Hepatic stellate cell (primary cell): ENCODE data around the gene HNF1B.
A peak's percentile ranks its signal among the peaks of the same experiment; 100 is the strongest.
"Not testable (repeated sequence)": the region's sequence is repeated elsewhere in the genome, so short reads cannot be mapped to it uniquely, and the experiment has no call there.

Experiments used
- DNase-seq: peaks from one replicate; pipeline ENCODE4 v3.0.0; 2011; ENCODE audit warnings: low spot score

The HNF1B gene

DNA sequence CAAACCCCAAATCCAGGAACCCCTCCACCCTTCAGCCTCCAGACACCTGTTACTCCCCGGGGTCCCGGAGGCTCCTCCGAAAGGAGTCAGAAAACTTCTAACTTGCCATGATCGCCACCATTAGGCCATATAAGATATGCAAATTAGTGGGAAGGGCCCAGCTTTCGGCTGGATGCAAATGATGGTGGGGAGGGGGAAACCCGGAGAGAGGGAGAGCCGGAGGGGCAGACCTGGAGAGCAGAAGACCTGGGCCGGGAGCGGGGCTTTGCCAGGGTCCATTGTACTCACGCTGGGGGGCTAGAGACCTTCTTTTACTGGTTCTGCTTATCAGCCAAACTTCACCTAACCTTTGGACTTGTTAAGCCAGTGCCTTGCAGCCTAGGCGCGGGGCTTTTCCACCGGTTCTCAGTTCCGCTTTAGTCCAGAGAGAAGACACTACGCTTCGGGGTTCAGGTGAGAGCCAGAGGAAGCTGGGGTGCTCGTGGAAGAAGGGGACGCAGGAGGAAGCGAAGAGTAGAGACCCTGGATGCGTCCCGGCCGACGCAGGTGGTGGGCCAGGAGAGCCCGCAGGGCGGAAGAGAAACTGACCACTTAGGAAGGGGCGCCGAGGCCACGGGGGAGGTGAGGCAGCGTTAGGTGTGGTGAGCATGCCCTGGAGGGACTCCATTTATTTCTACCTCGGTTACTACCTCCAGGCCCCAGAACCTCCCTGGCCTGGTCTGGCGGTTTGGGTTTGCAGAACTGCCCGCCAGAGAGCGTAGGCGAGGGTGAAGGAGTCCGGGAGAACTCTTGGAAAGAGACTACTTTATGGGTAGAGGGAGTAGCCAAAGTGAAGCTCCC is at the start of gene HNF1B:
HNF1B (minus strand) TSS at position 99 of the 840 bp plus-strand sequence. CDS start 175 bp downstream, outside the sequence.
- DNase-seq = no peak

- DNase-seq = peak; percentile 42
These were observed 47.9 kb upstream of the HNF1B start for GRCh38 chr17:37792787-37793186.

- DNase-seq = no peak
These were observed 46.9 kb upstream of the HNF1B start for GRCh38 chr17:37791447-37792399.

- DNase-seq = no peak
These were observed 45.1 kb upstream of the HNF1B start for GRCh38 chr17:37789771-37790541.

DNA sequence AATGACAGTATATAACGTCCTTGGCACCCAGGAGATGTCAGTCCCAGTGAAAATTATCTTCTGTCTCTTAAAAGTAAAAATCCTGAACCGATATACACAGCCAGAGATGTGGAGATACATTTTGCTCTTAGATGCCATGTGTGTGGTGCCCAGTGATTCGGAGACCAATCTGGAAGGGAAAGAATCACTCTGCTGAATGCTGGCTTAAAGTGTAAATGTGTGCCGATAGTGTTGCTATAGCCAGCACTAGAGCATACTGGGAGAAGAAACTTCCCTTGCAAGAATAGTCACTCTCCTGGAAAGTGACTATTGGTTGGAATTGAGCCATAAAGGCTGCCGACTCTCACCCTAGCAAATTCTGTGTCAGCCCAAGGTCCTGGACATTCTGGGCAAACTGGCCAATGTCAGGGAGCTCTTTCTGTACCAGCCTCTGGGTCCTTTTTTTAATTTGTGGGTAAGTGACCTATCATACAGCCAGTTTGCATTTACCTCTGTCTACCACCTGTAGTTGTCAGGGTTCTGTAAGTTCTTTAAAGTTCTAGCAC is 44.2 kb upstream of the HNF1B start:
- DNase-seq = no peak

GRCh38 chr17:37788526-37788925 is 43.7 kb upstream of the HNF1B start:
- DNase-seq = no peak

GRCh38 chr17:37787055-37787757 is 42.3 kb upstream of the HNF1B start:
- DNase-seq = no peak

DNA sequence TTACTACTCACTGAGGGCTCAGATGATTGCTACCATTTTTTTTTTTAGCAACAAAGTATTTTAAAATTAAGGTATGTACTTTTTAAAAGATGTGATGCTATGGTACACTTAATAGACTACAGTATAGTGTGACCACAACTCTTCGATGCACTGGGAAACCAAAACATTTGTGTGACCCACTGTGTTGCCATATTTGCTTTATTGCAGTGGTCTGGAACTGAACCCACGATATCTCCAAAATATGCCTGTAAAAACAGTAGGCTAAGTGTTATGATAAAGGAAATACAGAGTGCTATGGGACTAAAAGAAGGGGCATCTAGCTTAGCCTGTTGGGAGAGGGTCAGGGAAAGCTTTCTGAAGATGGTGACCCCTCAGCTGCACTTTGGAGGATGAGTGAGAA is 41.6 kb upstream of the HNF1B start:
- DNase-seq = no peak

DNA sequence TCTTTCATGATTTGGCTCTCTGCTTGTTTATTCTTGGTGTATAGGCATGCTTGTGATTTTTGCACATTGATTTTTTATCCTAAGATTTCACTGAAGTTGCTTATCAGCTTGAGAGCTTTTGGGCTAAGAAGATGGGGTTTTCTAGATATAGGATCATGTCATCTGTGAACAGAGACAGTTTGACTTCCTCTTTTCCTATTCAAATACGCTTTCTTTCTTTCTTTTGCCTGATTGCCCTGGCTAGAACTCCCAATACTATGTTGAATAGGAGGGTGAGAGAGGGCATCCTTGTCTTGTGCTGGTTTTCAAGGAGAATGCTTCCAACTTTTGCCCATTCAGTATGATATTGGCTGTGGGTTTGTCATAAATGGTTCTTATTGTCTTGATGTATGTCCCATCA is 37.6 kb upstream of the HNF1B start:
- not testable (repeated sequence) for DNase-seq

DNA sequence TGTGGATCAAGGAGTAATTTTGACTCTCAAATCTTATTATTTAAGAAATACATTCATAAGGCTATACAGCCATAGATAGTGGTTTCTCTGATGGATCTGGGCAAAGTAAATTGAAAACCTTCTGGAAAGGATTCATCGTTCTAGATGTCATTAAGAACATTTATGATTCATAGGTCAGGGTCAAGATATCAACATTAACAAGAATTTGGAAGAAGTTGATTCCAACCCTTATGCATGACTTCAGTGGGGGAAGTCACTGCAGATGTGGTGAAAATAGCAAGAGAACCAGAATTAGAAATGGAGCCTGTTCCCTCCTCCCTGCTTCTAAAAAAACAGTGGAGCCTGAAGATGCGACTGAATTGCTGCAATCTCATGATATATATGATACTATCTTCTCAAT is 36.6 kb upstream of the HNF1B start:
- no peak for DNase-seq

GRCh38 chr17:37779554-37779953 is 34.7 kb upstream of the HNF1B start:
- no peak for DNase-seq

DNA sequence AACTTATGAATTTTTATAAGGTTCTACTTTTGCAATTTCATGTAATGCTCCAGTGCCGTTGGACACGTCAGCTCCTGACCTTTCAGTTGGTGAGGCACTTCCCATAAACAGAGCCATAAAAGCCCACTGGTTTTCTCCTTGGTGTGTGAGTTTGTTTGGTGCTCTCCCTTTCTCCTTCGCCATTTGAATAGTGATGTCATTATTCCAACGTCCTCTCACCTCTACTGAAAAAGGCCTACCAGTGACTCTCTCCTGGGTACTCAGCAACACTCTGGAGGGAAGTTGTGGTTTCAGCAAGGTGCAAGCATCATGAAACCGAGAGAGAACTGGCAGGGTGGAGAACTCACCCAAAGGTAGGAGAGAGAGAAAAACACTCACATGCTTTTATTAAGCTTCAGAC is 29.6 kb upstream of the HNF1B start:
- no peak for DNase-seq

DNA sequence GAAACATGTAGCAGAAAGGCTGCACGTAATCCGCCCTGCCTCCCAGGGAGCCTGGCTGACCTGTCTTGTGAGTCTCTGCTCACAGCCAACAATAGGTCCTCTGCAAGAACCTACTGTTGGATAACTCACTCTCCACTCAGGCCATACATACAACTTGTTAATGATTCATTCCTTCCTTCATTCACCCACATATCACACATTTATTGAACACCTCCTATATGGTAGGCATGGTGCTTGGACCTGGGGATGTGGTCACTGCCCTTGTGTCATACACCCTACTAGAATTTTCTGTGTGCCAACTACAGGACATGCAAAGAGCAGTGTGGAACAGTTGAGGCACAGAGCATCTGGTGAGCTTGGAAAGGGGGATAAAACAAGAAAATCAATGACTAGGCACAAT is 28.1 kb upstream of the HNF1B start:
- no peak for DNase-seq

DNA sequence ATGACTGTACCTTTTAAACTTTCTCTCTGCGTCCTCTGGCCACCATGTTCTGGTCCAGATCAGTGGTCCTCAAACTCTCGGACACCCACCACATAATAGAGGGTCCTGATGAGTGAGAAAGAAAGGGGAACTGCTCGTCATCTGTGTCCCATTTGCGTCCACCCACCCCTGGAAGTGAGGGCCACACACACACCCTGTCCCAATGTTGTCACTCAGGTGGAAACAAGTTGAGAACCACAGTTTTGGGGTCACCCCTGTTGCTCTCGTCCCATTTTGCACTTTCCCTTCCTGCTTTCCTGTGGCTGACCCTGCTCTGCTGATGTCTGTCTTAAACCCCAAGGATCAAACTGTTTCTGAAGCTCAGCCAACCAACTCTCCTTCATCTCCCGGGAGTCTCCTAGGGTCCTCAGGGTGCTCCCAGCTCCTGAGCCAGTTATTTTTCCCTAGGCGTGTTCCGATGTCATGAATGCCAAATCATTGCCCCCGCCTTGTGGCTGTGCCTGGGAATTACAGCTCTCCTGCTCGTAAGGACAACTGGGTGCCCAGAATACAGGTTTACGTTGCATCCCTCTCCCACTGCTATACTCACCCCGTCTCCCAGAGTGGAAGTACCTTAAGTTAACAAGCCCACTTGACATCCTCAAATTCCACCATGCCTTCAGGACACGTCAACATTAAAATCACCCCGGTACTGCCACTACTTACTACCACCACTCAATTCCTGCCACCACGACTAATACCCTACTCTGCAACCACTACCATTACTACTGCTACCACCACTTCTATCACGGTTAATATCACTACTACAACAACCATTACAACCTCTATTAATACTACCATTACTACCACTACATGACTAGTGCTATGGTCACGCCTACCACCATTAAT is 26.0 kb upstream of the HNF1B start:
- DNase-seq = peak; percentile 62

- no peak for DNase-seq
These were observed 24.2 kb upstream of the HNF1B start for GRCh38 chr17:37769050-37769449.

GRCh38 chr17:37768438-37768837 is 23.6 kb upstream of the HNF1B start:
- DNase-seq = no peak

DNA sequence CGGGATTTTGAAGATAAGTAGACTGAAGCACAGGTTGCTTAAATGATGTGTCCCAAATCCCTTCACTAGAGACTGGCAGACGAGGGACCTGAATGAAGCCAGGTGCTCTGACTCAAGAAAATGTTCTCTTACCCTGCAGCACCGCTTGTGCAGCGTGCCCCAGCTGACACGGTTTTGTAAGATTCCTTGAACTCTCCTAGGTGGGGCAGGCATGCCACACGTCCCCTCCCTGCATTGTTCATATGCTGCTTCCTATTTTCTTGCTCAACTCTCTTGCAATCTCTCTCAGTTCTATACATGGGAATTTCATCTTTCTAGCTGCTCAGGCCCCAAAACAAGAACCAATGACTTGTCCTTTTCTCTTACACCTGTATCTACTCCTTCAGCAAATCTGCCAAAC is 22.1 kb upstream of the HNF1B start:
- DNase-seq = no peak

- DNase-seq = no peak
These were observed 19.5 kb upstream of the HNF1B start for GRCh38 chr17:37764383-37764782.

GRCh38 chr17:37762666-37763065 is 17.8 kb upstream of the HNF1B start:
- no peak for DNase-seq

GRCh38 chr17:37761961-37762360 is 17.1 kb upstream of the HNF1B start:
- no peak for DNase-seq
